ENCODE results near the gene ARPP21.

Gene ARPP21

GRCh38 chr3:35817216-35817615 lies 177.9 kb downstream of the ARPP21 start:
- no peak overlapping the region for H3K4me3 ChIP-seq
- no peak overlapping the region for H3K27ac ChIP-seq

- Histone ChIP-seq H3K4me3 (no peak overlapping the region), H3K27ac (no peak overlapping the region)
Measured at GRCh38 chr3:35832140-35832571, 192.8 kb downstream of the ARPP21 start.

Measured in skin epidermis (tissue), 12 donors.